GM21576 (cell line): ENCODE data around the gene GGPS1.
A peak's percentile ranks its signal among the peaks of the same experiment; 100 is the strongest.
"Not testable (repeated sequence)": the region's sequence is repeated elsewhere in the genome, so short reads cannot be mapped to it uniquely, and the experiment has no call there.

ENCODE experiments used
- ATAC-seq: cut with Tn5 transposase; IDR thresholded peaks from one replicate; pipeline ENCODE4 v1.9.1; 2021; ENCODE audit warnings: mild to moderate bottlenecking, moderate library complexity; ENCODE audit not compliant: unreplicated experiment

The GGPS1 gene

DNA sequence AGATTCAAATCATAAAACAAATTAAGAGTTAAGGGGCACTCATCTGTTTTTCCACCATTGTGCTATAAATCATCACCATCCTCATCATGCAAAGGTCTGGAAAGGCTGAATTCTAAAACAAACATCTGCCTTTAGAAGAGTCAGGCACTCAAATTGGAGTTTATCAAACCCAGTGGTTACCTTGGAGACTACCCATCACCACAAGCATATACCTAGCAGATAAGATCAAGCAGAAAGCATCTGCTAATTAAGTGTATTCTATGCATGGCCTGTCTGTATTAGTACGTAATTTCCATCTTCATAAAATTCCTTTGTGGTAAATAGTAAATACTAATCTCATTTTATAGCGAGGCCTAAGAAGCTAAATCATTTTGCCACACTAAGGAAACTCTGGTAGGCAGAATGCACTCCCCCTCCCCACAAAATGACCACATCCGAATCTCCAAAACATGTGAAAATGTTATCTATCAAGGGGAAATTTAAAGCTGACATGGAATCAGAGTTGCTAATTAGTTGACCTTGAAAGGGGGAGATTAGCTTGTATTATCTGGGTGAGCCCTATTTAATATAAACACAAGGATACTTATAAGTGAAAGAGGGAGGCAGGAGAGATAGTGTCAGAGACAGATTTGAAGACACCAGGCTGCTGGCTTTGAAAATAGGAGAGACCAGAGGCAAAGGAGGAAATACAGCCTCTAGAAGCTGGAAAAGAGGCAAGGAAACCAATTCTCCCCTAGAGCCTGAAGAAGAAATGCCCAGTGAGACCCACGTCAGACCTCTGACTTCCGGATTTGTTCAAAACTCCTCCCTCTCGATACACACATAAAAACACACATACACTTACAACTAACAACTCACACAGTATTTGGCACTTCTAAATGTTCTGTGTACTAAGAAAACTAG is 23.6 kb upstream of the GGPS1 start:
- no peak for ATAC-seq

- no peak for ATAC-seq
Observed at GRCh38 chr1:235307158-235308124, 20.9 kb upstream of the GGPS1 start.

DNA sequence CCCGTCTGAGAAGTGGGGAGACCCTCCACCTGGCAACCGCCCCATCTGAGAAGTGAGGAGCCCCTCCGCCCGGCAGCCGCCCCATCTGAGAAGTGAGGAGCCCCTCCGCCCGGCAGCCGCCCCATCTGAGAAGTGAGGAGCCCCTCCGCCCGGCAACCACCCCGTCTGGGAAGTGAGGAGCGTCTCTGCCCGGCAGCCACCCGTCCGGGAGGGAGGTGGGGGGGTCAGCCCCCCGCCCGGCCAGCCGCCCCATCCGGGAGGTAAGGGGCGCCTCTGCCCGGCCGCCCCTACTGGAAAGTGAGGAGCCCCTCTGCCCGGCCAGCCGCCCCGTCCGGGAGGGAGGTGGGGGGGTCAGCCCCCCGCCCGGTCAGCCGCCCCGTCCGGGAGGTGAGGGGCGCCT is 19.2 kb upstream of the GGPS1 start:
- ATAC-seq: not testable (repeated sequence)

GRCh38 chr1:235313262-235313661 is 15.1 kb upstream of the GGPS1 start:
- no peak for ATAC-seq

DNA sequence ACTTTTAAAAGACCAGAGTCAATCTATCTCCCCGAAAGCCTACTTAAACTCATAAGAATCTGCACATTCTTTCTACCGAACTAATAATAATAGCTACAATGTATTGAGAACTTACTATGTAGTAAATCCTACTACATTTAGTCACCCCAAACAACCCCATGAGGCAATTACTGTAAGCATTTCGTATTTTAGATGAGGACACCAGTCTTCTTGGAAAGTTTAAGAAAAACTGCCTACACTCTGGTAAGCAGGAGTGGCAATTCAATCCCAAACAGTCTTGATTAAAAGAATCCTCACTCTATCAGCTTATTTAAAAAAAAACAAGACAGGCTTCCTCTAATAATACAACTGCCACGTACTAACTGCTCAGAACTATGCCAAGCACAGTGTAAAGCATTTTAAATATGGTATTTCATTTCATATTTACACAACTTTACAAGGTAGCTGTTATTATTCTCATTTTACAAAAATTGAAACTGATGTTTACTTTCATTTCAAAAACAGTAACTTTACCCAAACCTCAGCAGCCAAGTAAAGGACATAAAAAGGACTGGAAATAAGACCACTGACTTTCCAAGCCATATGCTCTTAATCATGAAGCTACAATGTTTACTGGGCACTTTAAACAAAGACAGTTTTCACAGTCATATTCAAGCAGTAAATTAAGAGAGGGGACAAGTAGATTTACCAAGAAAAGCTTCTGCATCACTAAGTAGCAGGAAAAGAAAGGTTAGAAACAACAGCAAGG is 14.3 kb upstream of the GGPS1 start:
- no peak for ATAC-seq

- ATAC-seq: no peak
Observed at GRCh38 chr1:235315173-235315572, 13.2 kb upstream of the GGPS1 start.

GRCh38 chr1:235315735-235316134 is 12.6 kb upstream of the GGPS1 start:
- ATAC-seq: no peak

DNA sequence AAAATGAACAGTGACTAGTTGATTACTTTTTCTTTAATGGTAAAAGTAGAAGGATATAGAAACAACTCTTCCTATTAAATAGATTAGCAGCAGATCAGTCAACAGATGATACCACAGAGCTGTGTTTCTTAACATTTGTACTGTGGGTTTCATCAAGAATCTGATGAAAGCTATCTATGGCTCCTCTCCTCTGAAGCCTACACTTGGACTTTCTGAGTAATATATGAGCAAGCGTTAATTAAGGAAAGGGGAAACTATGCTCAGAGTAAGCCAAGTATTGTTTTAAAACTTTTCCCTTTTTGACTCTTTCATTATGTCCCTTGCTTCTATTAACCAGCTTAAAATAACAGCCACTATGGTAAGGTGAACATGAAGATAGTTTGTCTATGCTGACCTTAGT is 11.2 kb upstream of the GGPS1 start:
- no peak for ATAC-seq

DNA sequence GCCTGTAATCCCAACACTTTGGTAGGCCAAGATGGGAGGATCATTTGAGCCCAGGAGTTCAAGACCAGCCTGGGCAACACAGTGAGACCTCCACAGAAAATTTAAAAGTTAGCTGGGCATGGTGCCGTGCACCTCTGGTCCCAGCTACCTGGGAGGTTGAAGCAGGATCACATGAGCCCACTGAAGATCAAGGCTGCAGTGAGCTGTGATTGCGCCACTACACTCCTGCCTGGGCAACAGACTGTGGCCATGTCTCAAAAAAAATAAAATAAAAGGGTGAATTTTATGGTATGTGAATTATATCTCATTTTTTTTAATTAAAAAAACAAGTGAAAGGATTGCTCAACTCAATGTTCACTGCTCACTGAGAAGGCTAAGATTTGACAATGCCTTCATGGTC is 9.1 kb upstream of the GGPS1 start:
- no peak for ATAC-seq

DNA sequence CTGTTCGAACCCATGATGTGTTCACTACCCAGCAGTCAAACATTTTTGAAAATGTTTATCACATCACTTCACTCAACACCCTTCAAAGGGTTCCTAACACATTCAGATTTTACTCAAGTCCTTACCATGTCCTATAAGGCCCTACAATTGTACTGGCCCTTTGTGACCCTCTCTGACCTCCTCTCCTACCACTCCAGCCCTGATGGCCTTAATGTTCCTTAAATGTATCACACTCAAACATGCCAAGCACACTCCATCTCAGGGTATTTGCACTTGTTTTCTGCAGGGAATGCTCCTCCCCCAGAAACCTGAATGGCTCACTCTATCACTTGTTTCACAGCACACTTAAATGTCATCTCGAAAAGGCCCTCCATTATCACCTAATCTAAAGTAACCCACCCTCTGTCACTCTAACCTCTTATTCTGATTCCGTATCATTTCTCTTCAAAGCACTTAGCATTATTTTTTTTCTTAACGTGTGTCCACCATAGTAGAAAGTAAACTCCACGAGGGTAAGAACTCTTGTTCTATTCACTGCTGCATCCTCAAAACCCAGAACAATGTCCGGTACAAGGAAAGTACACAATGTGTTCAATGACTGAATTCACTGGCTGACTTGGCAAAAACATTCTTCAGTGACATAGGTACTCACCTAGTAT is 7.7 kb upstream of the GGPS1 start:
- no peak for ATAC-seq

DNA sequence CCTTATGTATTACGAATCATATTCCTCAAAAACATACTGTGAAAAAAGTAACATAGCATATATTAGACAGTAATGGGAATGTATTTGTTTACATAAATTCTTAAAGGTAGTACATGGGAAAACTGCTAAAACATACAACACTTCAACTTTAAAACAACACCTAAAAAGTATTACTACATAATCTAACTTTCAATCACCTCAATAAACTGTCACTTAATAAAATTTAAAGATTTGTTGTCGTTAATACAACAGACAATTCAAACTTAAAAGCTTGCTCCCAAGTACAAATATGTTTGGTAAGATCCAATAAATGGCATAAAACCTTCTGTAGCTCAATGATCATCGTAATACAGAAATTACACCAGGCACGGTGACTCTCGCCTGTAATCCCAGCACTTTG is 4.1 kb upstream of the GGPS1 start:
- no peak for ATAC-seq

GRCh38 chr1:235325139-235325538 is 3.2 kb upstream of the GGPS1 start:
- ATAC-seq: no peak

GRCh38 chr1:235325854-235326253 is 2.5 kb upstream of the GGPS1 start:
- ATAC-seq: no peak

- no peak for ATAC-seq
Observed at GRCh38 chr1:235326719-235327558, 1.4 kb upstream of the GGPS1 start.

DNA sequence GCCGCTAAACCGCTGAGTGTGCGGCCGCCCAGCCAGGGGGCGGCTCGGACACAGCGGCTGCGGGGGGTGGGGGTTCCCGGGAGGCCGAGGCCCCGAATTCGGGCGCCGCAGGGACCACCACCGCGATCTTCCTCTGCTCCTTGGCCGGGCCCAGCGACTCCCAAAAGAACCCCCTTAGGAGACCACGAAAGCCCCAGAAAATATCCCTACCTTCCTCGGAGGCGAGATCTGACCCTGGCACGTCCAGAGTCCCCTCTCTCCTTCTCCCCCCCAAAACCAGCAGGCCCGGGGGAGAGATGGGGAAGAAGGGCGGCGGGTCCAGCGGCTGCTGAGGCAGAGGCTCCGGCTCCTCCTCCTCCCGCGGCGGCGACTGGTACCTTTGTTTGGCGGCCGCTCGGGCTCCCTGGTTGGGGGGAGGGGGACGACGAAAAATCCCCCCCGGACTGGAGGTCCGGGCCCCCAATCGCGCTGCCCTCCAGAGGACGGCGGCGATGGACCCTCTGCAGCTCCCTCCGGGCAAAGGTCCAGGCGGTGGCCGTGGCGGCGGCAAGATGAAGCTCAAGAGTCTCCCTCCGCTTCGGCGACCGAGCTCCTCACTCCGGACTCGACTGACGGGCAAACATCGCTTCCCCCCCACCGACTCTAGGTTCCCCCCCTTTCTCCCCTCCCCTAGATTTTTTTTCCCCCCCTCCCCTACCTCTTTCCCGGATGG is 655 bp upstream of the GGPS1 start, which contains the start of gene ARID4B:
TSS of gene ARID4B (minus strand) at position 621 of the 712 bp plus-strand sequence. CDS start 1,260 bp downstream, outside the sequence.
- ATAC-seq: peak; percentile 4

DNA sequence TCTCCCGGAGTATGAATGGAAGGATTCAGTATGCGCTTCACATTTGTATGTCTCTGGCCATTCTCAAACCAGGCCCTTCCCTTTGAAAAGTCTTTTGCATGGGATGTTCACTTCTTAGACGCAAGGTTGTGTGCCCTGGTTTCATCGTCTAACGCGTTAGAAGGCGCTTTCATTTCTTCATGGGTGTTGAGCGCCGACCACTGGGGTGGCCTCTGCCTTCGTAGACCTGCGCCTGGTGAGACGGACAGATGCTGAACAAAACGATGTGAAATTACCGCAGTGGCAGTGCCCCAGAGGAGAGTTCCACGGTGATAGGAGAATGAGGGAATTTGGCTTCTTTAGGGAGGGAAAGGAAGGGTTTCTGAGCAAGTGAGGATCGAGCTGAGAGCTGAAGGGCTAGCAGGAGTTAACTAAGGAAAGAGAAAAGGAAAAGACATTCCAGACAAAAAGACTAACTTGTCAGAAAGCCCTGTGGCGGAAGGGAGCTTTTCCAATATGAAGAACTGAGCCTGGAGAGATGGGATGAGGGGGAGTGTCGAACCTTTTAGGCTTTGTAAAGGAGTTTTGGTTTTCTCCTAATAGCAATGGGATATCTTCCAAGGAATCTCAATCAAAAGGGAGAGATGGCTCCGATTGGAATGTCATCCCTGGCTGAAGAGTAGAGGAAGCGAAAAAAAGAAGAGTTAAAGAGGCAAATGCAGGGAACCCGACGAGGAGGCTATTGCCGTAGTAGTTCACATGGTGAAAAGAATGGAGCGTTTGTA is 951 bp downstream of the GGPS1 start:
- peak; percentile 28 for ATAC-seq

DNA sequence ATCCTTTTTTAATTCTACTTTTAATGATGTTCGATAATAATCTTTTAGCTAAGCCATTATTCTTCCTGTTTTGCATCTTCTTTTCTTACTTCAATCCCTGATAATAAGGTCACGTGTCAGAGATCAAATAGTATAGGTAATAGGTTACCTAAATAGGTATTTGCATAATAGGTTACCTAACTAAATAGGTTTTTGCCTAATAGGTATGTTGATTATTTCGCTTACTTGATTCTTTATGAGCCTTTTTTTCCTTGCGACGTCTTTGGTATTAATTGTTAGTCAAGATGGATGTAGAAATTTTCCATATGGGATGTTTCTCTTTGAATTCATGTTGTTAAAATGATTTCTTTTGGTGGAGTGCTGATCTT is 2.5 kb downstream of the GGPS1 start:
- ATAC-seq: no peak

DNA sequence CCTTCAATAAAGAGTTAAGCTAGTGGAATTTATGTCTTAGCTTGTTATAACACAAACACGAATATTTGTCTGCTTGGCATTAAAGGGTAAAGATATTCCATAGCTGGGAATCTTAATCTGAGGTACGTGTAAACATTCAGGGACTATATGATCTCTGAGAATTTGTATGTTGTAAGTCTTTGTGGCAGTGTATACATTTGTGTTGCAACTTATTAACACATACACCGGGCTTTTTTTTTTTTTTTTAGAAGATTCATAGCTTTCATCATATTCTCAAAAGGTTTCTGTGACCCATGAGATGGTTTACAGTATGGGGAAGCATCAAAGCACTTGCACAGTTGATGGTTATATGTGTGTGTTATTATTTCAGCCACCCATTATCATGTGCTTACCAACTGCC is 3.0 kb downstream of the GGPS1 start:
- ATAC-seq: no peak
